Heart left ventricle (tissue), 13 donors: ENCODE results near the gene MROH7.

ENCODE experiments used
- POLR2A ChIP-seq, 2 donors: fragments of 450-650 bp; IDR thresholded peaks; one replicate each; pipeline ENCODE4 v1.6.1; 2017; ENCODE audit warnings: antibody characterized with exemption in 2 of 2, mild to moderate bottlenecking in 2 of 2, moderate library complexity in 2 of 2
- TF ChIP-seq, protein P1 (sequence below), 12 donors: fragments of 200-600 bp; sonication (generic) in 4 of 12; IDR thresholded peaks; one replicate each; pipeline versions ENCODE4 v1.5.0 to v1.8.0; 2018 to 2022; ENCODE audit warnings: antibody characterized with exemption in 12 of 12, mild to moderate bottlenecking in 5 of 12
- donor health status: ischemic (EF 13 %, LVEDD 7.1; RV severe dilation, severe dysfunction).
- donor health status: DM: no; HTN: yes; CAD: no.
- donor health status: DM: no; HTN: no; CAD: no.
- donor health status: ischemic (EF 25% LVEDD 6.9; RV normal size, moderate dysfunction).
- donor health status: ischemic (EF 25% LVEDD 5.7; RV mildly dilated, moderate dysfunction).
- donor health status: ischemic (EF 35%, LVEDD 5.7; RV mildly dilated, moderate dysfunction).
- donor health status: nonischemic (EF 11% LVEDD 7.7; RV severe dilation, severe dysfunction).
- donor health status: DM: yes; HTN: yes; CAD: no.
- donor health status: PGD.
- donor health status: ischemic (EF 29% LVEDD 5.4; RV normal size, mild dysfunction).
- donor health status: nonischemic (EF 23%, LVEDD 6.1; RV moderate dilation, normal function).

DNA sequence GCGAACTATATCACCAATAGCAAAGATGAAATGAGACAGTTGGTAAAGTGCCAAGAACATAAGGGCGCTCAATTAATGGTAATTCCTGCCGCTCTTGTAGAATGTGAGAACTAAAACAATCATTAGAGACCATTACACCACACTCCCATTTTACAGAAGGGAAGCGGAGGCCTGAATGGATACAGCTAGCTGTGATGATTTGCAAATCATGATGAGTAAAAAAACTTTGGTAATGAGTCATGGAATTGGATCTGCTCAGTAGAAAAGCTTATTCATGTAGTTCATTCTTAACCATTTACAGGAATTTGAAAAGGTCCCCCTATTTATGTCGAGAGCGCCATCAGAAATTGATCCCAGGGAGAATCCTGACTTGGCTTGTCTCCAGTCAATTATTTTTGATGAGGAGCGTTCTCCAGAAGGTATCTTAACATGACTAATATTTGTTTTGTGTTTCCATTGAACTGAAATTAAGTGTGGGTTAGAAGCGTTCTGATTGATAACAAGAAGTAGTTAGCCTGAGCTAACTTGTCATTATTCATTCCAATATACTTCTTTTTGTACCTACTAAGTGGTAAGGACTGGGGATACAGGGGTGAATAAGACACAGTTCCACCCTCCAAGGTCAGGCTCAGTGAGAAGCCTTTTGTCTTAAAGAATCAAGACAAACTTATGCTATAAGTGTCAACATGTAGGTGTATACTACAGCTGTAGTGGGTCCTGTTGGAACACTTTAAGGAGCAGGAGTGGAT is 74.9 kb downstream of the MROH7 start:
- TF ChIP-seq, protein P1, sequence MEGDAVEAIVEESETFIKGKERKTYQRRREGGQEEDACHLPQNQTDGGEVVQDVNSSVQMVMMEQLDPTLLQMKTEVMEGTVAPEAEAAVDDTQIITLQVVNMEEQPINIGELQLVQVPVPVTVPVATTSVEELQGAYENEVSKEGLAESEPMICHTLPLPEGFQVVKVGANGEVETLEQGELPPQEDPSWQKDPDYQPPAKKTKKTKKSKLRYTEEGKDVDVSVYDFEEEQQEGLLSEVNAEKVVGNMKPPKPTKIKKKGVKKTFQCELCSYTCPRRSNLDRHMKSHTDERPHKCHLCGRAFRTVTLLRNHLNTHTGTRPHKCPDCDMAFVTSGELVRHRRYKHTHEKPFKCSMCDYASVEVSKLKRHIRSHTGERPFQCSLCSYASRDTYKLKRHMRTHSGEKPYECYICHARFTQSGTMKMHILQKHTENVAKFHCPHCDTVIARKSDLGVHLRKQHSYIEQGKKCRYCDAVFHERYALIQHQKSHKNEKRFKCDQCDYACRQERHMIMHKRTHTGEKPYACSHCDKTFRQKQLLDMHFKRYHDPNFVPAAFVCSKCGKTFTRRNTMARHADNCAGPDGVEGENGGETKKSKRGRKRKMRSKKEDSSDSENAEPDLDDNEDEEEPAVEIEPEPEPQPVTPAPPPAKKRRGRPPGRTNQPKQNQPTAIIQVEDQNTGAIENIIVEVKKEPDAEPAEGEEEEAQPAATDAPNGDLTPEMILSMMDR (IDR thresholded peaks at IDR 0.05), result no peak
- TF ChIP-seq POLR2A (IDR thresholded peaks at IDR 0.05), result no peak
